NCI-H69 (cell line): ENCODE data around the gene TTC39A.
"Not testable (repeated sequence)": the region's sequence is repeated elsewhere in the genome, so short reads cannot be mapped to it uniquely, and the experiment has no call there.

Experiments
- DNase-seq: peaks from one replicate; lab custom pipeline; 2025; lab: John Stamatoyannopoulos, UW

TTC39A gene

DNA sequence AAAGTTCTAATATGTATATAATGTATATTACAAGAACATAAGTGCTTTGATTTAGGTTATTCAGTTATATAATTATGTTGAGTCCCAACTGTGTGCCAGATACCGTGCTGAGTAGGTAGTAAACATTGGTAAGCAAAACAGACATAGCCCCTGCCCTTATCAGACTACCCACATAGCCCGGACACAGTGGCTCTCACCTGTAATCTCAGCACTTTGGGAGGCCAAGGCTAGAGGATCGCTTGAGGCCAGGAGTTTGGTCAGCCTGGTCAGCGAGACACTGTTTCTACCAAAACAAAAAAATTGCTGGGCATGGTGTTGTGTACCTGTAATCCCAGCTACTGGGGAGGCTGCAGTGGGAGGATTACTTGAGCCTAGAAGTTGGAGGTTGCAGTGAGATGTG lies 63.6 kb downstream of the TTC39A start:
- DNase-seq = no peak

DNA sequence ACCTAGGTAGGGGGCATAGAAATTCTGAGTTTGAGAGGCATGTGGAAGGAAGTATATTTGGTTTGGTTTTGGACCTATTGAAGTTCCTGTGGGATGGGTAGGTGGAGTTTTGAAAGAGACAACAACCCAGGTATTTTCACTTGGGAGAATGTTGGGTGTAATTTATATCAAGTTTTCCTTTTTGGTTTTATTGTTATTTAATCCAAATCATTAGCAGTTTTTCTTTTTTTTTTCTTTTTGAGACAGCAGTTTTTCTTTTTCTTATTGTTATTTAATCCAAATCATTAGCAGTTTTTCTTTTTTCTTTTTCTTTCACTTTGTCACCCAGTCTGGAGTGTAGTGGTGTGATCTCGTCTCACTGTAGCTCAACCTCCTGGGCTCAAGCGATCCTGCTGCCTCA lies 64.2 kb downstream of the TTC39A start:
- DNase-seq = no peak

DNA sequence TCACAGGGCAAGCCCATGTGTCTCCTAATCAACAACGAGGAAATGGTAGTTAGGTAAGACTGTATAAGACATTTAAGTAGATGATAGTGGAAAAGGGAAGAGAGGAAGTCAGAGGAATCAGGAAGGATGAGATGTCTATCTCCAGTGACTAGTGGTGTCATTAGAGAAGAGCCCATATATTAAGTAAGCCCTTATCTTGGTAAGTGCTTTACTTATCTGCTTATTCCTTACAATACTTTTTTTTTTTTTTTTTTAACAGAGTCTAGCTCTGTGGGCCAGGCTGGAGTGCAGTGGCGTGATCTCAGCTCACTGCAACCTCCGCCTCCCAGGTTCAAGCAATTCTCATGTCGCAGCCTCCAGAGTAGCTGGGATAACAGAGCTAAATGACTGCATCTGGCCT lies 64.7 kb downstream of the TTC39A start:
- DNase-seq = no peak

DNA sequence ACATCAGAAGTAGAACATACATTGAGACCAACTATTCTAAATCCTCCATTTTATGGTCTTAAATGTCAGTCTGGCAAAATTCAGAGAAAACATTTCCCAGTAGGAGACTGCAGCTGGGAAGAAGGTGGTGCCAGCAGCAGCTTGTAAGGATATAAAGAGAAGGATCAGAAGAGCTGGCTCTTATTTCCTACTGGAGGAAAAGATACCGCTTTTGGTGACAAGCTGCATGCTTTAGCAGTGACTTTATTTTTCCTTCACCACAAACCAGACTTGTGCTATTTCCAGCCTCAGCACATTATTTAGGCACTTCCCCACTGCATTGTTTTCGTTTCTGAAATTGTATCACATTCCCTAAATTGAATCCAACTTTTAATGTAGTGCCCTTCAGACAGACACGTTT lies 65.9 kb downstream of the TTC39A start:
- DNase-seq = no peak

DNA sequence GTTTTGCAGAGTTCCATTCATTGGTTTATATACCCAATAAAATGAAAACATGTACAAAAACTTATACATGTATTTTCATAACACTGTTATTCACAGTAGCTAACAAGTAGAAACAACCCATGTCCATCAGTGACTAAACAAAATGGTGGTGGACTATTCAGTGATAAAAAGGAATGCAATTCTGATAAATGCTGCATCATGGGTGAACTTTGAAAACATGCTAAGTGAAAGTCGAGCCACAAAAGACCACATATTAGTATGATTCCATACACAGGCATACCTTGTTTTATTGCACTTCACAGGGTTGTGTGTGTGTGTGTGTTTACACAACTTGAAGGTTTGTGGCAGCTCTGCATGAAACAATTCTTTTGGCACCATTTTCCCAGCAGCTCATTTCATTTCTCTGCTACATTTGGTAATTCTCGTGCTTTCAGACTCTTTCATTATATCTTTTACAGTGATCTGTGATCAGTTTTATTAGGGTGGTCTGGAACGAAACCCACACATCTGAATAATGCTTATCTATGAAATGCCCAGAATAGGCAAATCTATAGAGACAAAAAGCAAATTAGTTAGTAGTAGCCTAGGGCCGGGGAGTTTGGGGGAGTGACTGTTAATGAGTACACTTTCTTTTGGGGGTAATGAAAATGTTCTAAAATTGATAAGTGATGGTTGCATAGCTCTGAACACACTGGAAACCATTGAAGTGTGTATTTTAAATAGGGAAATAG lies 67.0 kb downstream of the TTC39A start:
- DNase-seq = no peak

DNA sequence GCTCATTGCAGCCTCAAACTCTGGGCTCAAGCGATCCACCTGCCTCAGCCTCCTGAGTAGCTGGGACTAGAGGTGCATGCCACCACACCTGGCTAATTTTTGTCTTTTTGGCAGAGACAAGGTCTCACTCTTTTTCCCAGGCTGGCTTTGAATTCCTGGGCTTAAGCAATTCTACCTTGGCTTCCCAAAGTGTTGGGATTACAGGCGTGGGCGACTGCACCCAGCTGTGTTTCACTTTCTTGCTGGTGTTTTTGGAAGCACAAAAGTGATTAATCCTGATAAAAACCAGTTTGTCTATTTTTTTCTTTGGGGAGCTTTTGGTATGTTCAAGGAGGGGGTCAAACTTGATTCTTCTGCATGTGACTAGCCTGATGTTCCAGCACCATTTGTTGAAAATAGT lies 75.0 kb downstream of the TTC39A start:
- no peak for DNase-seq

DNA sequence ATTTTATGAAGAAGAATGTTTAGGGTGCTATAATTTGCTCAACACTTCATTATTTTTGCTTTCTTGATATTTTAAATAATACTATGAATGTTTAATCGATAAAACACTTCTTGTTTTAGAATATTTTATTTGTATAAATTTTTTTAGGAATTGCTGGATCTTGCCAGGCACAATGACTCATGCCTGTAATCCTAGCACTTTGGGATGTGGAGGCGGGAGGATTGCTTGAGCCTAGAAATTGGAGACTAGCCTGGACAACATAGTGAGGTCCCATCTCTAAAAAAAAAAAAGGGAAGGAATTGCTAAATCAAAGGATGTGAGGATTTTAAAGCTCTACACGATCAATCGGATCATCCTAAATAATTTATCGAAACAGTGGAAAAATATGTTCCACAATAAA lies 76.7 kb downstream of the TTC39A start:
- DNase-seq = no peak

DNA sequence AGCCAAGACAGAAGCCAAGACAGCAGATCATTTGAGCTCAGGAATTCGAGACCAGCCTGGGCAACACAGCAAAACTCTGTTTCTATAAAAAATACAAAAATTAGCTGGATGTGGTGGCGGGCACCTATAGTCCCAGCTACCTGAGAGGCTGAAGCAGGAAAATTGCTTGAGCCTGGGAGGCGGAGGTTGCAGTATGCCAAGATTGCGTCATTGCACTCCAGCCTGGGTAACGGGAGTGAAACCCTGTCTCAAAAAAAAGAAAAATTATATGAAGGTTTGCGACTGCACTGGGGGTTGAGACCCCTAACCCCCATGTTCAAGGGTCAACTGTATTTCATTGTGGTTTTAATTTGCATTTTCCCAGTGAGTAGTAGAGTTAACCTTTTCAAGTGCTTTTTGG lies 78.0 kb downstream of the TTC39A start:
- DNase-seq = no peak

DNA sequence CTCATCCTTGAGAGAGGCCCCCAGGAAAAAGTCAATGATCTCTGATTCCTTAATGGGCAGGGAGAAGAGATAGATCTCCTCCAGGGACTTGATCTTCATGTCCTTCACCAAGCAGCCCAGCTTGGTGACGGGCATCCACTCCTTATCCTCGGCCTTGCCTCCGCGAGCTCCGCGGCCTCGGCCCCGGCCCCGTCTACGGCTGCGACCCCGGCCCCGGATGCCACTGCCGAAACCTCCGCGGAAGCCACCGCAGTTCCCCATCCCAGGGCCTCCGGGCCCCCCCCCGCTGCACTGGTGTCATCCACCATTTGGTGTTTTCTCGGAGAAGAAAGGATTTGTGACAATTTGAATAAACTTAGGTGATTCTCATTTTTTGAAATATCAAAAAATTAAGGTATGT lies 79.2 kb downstream of the TTC39A start:
- not testable (repeated sequence) for DNase-seq

DNA sequence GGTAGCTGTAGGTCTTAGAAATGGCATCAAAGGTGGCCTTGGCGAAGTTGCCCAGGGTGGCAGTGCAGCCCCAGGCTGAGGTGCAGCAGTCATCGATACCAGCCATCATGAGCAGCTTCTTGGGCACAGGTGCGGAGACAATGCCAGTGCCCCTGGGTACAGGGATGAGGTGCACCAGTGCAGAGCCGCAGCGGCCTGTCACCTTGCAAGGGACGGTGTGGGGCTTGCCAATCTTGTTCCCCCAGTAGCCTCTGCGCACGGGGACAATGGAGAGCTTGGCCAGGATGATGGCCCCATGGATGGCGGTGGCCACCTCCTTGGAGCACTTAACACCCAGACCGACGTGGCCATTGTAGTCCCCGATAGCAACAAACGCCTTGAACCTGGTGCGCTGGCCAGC lies 79.6 kb downstream of the TTC39A start:
- not testable (repeated sequence) for DNase-seq

DNA sequence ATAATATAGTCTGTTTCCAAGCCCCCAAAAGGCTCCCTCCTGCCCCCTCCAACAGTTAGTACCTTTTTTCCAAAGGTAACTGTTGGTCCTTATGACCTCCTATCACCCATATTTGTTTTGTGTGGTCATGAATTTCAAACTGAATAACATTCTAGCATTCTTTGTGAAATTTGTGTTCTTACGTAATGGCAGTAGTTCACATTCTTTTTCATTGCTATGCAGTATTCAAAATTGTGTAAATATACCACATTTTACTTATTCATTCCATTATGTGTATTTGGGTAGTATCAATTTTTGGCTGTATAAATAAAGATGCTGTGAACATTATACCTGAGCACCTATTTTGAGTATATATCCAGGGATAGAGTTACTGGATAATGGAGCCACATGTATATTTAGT lies 80.9 kb downstream of the TTC39A start:
- no peak for DNase-seq

DNA sequence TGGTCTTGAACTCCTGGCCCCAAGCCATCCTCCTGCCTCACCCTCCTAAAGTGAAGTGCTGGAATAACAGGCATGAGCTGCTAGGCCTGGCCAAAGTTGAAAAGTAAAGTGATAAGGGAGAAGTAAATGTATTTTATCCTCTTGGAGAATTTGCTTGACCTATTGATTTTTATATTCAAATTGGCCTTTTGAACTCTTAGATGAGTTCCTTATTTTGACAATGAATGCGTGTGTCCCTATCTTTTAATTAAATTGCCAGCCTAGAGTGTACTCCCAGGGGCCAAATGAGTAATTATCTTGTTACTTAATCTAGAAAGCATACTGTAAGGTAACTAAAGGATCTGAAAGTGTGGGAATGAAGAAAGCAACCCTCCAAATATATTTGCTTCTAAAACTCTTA lies 82.9 kb downstream of the TTC39A start:
- DNase-seq = no peak

DNA sequence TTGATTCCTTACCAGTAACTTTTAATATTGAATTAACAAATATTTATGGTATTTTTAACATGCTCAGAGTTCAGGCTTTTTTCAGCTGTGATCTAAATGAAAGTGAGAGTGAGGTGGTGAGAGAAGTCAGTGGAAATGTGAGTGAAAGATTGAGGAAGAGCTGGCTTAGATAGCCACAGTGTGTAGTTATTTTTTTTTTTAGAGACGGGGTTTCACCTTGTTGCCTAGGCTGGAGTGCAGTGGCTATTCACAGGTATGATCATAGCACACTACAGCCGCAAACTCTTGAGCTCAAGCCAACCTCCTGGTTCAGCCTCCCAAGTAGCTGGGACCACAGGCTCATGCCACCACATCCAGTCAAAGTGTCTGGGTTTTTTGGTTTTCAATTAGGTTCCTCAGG lies 83.3 kb downstream of the TTC39A start:
- no peak for DNase-seq

DNA sequence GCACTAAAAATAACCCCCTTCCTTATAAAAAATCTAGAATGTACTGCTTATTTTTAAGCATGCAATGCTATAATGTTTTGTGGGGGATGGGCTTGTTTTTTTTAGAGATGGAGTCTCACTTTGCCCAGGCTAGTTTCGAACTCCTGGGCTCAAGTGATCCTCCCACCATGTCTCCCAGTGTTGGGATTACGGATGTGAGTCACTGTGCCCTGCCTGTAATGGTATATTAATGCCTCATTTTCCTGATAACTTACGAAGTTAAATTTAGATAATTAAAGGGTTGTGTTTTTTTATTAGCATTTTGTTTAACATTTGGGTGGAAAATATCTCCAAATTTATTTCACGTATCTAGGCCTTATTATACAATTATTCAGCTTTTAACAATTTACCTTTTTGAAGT lies 87.8 kb downstream of the TTC39A start:
- no peak for DNase-seq

DNA sequence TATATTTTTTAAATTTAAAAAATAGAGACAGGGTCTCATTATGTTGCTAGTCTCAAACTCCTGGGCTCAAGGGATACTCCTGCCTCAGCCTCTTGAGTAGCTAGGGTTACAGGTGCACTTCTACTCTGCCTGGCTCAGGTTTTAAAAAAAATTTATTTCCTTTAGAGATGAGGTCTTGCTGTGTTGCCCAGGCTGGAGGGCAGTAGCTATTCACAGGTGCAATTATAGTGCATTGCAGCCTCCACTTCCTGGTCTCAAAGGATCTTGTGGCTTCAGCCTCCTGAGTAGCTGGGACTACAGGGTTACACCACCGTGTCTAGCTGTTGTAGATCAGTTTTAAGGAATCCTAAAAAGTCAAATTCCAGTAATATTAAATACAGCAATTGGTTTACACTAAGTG lies 89.2 kb downstream of the TTC39A start:
- no peak for DNase-seq

DNA sequence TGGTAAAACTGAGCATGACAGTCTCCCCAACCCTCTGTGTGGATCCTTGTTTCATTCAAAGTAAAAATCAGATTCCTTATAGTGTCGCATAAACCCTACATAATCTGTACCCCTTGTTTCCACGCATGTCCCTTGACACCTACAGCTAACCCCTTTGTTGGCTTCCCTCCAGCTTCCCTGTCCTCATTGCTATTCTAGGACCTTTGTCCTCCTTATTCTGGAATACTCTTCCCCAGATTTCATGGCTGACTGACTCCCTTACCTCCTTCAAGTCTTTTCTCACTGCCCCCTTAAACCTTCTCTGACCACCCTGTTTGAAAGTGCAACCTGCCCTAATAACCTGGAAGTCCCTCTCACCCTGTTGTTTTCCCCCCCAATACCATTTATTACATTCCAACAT lies 90.3 kb downstream of the TTC39A start:
- DNase-seq = peak; percentile 6

DNA sequence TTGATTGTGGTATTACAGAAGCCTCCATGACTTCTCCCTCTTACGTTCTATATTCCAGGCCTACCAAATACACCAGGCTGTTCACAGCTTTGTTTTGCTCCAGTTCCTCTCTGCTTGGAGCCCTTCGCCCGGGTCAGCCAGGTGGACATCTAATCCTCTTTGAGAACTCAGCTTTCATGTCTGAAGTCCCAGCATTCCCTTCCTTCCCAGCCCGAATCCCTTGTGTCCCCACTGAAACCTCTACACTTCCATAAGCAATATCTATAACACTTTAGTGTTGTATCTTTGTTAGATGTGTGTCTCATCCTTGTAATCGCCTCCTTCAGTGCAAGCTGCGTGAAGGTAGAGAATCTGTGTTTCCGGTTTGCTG lies 92.3 kb downstream of the TTC39A start:
- DNase-seq = peak; percentile 62

DNA sequence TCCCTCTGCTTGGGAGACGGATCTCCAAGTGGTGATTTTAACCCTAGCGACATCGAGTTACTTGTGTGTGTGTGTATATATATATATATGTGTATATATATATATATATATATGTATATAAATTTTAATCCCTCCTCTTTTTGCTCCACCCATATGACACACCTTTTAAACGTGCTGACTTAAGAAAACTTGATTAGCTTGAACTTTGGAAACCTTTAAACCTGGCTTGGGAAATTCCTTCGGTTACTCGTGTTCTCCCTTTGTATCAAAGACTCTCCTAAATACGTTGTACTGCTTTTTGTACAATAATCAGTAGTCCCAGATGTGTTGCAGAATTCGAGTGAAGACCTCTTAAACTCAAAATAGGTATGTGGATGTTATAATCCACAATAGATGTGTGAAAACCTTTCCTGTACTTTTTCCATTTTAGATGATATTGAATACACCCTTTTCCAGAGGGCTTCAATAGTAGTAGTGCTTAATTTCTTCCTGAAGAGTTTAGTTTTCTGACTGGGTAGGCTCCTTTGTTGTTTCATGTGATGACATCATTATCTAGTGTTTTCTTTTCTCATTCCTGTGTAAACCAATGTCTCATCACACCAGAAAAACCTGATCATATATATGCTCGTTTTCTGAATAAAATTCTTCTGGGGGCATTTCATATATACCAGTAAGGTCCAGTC lies 92.9 kb downstream of the TTC39A start:
- peak; percentile 34 for DNase-seq
